ENCODE results near the gene FEZF1. TPM values are rescaled to one million over a fixed set of nuclear protein-coding genes. Genes with fewer than 3 reads are reported as not detected.

The FEZF1 gene
- total RNA-seq, 1 donor from 2014 or later = not detected

GRCh38 chr7:122316467-122317388, 12.2 kb upstream of the FEZF1 start:
- no peak for ATAC-seq (ENCODE audit: low read depth)
- DNase-seq = no peak
- Mint-ChIP-seq H3K9me3 (no peaks in the 10 kb centered on the region), H3K4me3 (no peak overlapping the region), H3K36me3 (ENCODE audit: low read depth) (no peaks in the 10 kb centered on the region), H3K27ac (no peak overlapping the region), H3K27me3 (peaks cover 60% of the 10 kb centered on the region), H3K4me1 (no peaks in the 10 kb centered on the region)
- ChIA-PET POLR2A (no interaction called here), CTCF (no interaction called here)
- intact Hi-C loops (cut with micrococcal nuclease) = no loop called here
- no peak for TF ChIP-seq CTCF (IDR thresholded peaks at IDR 0.05)

GRCh38 chr7:122315507-122316466, 11.2 kb upstream of the FEZF1 start:
- DNase-seq (no peak), ATAC-seq (ENCODE audit: low read depth) (no peak)
- peaks cover 63% of the 10 kb centered on the region for H3K27me3 Mint-ChIP-seq
- no peaks in the 10 kb centered on the region for H3K36me3 Mint-ChIP-seq (ENCODE audit: low read depth)
- intact Hi-C loops (cut with micrococcal nuclease) = no loop called here
- CTCF ChIA-PET = no interaction called here
- H3K4me1 Mint-ChIP-seq = peaks cover 4% of the 10 kb centered on the region
- H3K4me3 Mint-ChIP-seq = no peak overlapping the region
- POLR2A ChIA-PET = no interaction called here
- H3K9me3 Mint-ChIP-seq = no peaks in the 10 kb centered on the region
- no peak overlapping the region for H3K27ac Mint-ChIP-seq
- TF ChIP-seq CTCF (IDR thresholded peaks at IDR 0.05) = no peak

GRCh38 chr7:122314284-122314683, 9.7 kb upstream of the FEZF1 start:
- Mint-ChIP-seq H3K4me3 (no peak overlapping the region), H3K36me3 (ENCODE audit: low read depth) (no peaks in the 10 kb centered on the region), H3K4me1 (peaks cover 7% of the 10 kb centered on the region), H3K27me3 (peaks cover 63% of the 10 kb centered on the region), H3K27ac (no peak overlapping the region), H3K9me3 (no peaks in the 10 kb centered on the region)
- ChIA-PET CTCF (no interaction called here), POLR2A (no interaction called here)
- no peak for TF ChIP-seq CTCF (IDR thresholded peaks at IDR 0.05)
- DNase-seq (no peak), ATAC-seq (ENCODE audit: low read depth) (no peak)
- intact Hi-C loops (cut with micrococcal nuclease) = no loop called here

GRCh38 chr7:122312789-122313188, 8.2 kb upstream of the FEZF1 start:
- Mint-ChIP-seq H3K4me1 (peaks cover 7% of the 10 kb centered on the region), H3K9me3 (no peaks in the 10 kb centered on the region), H3K27ac (no peak overlapping the region), H3K27me3 (peaks cover 63% of the 10 kb centered on the region), H3K4me3 (no peak overlapping the region), H3K36me3 (ENCODE audit: low read depth) (no peaks in the 10 kb centered on the region)
- intact Hi-C loops (cut with micrococcal nuclease) = no loop called here
- POLR2A ChIA-PET = no interaction called here
- ATAC-seq (ENCODE audit: low read depth) (no peak), DNase-seq (no peak)
- CTCF ChIA-PET = no interaction called here
- no peak for TF ChIP-seq CTCF (IDR thresholded peaks at IDR 0.05)
